Anterior cingulate cortex (tissue), 58 donors: Measurements from ENCODE around the gene PIGK.
A peak's percentile ranks its signal among the peaks of the same experiment; 100 is the strongest.

Source experiments
- DNase-seq, 58 donors: peaks; one replicate each; lab custom pipeline; 2025; lab: John Stamatoyannopoulos, UW

The PIGK gene

GRCh38 chr1:77103486-77103885 is 115.7 kb downstream of the PIGK start:
- DNase-seq: peak in 5 of 58 donors; percentile 7 to 27 (median 12)

GRCh38 chr1:77100875-77101274 is 118.4 kb downstream of the PIGK start:
- no peak for DNase-seq

GRCh38 chr1:77096496-77097255 is 122.6 kb downstream of the PIGK start:
- DNase-seq: no peak

GRCh38 chr1:77095236-77095635 is 124.0 kb downstream of the PIGK start:
- no peak for DNase-seq

- DNase-seq: no peak
Measured at GRCh38 chr1:77089756-77090155, 129.5 kb downstream of the PIGK start.

GRCh38 chr1:77085109-77085508 is 134.1 kb downstream of the PIGK start:
- DNase-seq: no peak

GRCh38 chr1:77084457-77084856 is 134.8 kb downstream of the PIGK start:
- no peak for DNase-seq

- no peak for DNase-seq
Measured at GRCh38 chr1:77081834-77082233, 137.4 kb downstream of the PIGK start.

- no peak for DNase-seq
Measured at GRCh38 chr1:77076759-77077158, 142.5 kb downstream of the PIGK start.

- no peak for DNase-seq
Measured at GRCh38 chr1:77068013-77068412, 151.2 kb downstream of the PIGK start.

GRCh38 chr1:77065693-77066342 is 153.4 kb downstream of the PIGK start:
- no peak for DNase-seq

- no peak for DNase-seq
Measured at GRCh38 chr1:77064246-77064645, 155.0 kb downstream of the PIGK start.

GRCh38 chr1:77063118-77063517 is 156.1 kb downstream of the PIGK start:
- no peak for DNase-seq

- no peak for DNase-seq
Measured at GRCh38 chr1:77061162-77061561, 158.1 kb downstream of the PIGK start.

GRCh38 chr1:77060000-77060399 is 159.2 kb downstream of the PIGK start:
- DNase-seq: no peak

- DNase-seq: no peak
Measured at GRCh38 chr1:77057994-77058585, 161.1 kb downstream of the PIGK start.

- DNase-seq: no peak
Measured at GRCh38 chr1:77056525-77056924, 162.7 kb downstream of the PIGK start.

- DNase-seq: no peak
Measured at GRCh38 chr1:77051425-77051824, 167.8 kb downstream of the PIGK start.

- no peak for DNase-seq
Measured at GRCh38 chr1:77048615-77049005, 170.6 kb downstream of the PIGK start.

GRCh38 chr1:77047978-77048614 is 171.1 kb downstream of the PIGK start:
- DNase-seq: no peak

- no peak for DNase-seq
Measured at GRCh38 chr1:77047575-77047974, 171.7 kb downstream of the PIGK start.
